ENCODE measurements around the gene USH1G.

Gene USH1G

DNA sequence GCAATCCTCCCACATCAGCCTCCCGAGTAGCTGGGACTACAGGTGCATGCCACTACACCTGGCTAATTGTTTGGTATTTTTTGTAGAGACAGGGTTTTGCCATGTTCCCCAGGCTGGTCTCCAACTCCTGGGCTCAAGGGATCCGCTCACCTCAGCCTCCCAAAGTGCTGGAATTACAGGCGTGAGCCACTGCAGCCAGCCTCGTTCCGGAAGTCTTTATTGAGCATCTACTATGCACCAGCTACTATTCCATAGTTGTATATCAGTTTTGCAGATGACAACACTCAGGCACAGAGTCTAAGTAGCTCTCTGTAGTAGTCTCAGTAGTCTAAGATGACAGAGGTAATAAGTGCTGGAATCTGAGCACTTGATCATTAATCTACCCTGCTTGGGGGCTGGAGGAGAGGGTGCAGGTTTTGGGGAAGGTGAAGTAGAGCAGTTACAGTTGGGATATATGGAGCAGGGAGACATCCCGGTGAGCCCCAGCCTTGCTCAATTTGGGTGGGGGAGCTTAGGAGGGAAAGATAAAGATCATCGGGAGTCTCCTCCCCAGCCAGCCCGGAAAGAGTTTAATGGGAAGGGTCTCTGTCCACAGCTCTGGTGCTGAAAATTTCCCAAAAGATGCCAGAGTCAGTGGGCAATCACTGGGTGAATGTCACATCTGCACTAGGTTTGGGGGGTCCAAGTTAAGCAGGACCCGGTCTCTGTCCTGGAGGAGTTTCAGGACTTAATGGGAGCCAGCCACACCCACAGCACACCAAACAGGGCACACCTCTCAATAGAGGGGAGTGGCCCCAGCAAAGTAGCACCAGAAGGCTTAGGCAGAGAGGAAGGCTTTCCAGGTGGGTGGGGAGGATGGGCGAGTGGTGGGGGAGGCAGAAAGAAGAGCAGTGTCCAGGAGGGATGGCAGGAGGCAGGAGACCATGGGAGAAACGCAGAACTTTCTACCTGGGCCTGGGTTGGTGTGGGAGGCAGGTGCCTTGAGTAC lies 14.3 kb upstream of the USH1G start:
- TF ChIP-seq, protein P1, sequence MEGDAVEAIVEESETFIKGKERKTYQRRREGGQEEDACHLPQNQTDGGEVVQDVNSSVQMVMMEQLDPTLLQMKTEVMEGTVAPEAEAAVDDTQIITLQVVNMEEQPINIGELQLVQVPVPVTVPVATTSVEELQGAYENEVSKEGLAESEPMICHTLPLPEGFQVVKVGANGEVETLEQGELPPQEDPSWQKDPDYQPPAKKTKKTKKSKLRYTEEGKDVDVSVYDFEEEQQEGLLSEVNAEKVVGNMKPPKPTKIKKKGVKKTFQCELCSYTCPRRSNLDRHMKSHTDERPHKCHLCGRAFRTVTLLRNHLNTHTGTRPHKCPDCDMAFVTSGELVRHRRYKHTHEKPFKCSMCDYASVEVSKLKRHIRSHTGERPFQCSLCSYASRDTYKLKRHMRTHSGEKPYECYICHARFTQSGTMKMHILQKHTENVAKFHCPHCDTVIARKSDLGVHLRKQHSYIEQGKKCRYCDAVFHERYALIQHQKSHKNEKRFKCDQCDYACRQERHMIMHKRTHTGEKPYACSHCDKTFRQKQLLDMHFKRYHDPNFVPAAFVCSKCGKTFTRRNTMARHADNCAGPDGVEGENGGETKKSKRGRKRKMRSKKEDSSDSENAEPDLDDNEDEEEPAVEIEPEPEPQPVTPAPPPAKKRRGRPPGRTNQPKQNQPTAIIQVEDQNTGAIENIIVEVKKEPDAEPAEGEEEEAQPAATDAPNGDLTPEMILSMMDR (IDR thresholded peaks at IDR 0.05; ENCODE audit: low read depth, low read length) = no peak

DNA sequence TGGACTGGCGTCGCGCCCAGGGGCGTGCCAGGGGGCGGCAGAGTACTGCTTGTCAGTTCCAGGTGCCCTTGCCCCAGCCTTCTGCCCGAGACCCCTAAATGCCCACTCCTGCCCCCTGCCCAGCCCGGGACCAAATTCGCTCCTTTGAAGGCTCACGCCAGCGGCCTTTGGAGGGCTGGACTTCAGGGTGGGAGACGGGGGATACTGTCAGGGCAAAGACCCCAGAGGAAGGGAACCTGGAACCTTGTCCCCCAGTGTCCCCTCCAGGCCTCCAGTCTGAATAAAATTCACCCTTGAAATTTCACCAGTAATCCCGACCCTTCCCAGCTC lies 13.4 kb upstream of the USH1G start:
- TF ChIP-seq, protein P1 (IDR thresholded peaks at IDR 0.05; ENCODE audit: low read depth, low read length) = no peak
- H3K4me3 ChIP-seq (ENCODE audit: low read depth, low read length) = no peak overlapping the region

More for the DNA sequence above, 14.3 kb upstream of the USH1G start:
- H3K4me3 ChIP-seq (ENCODE audit: low read depth, low read length) = no peak overlapping the region

DNA sequence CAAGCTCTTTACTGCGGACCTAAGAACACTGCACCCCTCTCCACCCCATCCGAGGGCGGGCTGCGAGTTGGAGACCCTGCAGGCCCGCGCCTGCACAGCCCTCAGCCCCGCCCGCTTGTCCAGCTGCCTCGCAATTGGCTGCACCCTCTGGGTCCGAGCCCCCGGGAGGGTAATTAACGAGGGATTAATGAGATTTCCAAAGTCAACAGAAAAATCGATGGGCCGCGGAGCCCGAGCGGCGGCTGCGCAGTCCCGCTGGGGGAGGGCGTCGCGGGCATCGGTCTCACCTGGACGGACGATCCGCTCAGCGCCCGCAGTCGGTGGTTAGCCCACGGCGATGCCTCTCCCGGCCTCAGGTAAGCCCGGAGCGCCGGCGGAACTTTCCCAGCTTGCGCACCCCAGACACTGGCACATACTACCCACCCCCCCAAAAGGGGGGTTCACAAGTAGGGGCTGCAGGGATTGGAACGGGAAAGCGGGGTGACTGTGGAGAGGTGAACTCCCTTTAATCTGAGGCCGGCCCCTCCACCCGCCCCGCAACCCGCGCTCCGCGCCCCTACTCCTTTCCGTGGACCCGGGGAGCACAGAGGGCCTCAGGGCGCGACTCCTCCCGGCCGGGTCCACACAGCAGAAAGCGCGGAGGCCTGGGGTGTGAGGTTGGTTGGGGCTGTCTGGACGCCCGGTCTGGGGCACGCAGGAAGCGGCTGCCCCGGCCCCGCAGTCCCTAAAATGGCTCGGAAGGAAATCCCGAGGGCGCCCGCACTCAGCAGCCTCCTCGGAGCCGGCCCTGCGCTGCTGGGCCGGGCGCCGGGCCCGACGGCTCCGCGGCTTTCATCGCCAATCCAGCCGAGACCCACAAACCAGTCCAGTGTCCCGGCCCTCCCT lies 12.8 kb upstream of the USH1G start, which contains the start of gene OTOP3:
Gene OTOP3, plus strand, starts transcription at position 314 of the 885 bp plus-strand sequence. Its CDS starts 24 bp downstream, at position 338.
- no peak within 1 kb of the TSS for H3K4me3 ChIP-seq (ENCODE audit: low read depth, low read length)
- TF ChIP-seq, protein P1 (IDR thresholded peaks at IDR 0.05; ENCODE audit: low read depth, low read length) = no peak

DNA sequence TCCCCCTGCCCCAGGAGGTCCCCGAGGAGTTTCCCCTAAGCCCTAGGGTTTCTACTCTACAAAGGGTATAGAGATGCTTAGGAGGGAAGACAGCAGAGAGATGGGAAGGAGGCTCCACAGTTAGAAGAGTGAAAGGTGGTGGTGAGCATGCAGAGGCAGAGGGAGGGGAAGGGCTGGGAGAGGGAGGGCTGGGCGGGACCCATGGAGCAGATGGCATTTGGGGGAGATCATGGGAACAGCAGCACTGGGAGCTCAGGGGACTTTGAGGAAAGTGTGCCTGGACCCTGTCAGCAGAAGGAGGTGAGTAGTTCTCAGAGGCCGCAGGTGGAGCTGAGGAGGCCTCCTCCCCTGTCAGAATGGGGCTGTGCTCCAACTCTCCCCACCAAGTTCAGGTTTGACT lies 12.0 kb upstream of the USH1G start:
- no peak overlapping the region for H3K4me3 ChIP-seq (ENCODE audit: low read depth, low read length)
- TF ChIP-seq, protein P1 (IDR thresholded peaks at IDR 0.05; ENCODE audit: low read depth, low read length) = no peak

DNA sequence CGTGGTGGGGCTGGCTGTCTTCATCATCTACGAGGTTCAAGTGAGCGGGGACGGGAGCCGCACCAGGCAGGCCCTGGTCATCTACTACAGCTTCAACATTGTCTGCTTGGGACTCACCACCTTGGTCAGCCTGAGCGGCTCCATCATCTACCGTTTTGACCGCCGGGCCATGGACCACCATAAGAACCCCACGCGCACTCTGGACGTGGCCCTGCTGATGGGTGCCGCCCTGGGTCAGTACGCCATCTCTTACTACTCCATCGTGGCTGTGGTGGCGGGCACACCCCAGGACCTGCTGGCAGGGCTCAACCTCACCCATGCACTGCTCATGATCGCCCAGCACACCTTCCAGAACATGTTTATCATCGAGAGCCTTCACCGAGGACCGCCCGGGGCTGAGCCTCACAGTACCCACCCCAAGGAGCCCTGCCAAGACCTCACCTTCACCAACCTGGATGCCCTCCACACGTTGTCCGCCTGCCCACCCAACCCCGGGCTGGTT lies 7.5 kb upstream of the USH1G start:
- H3K4me3 ChIP-seq (ENCODE audit: low read depth, low read length) = no peak overlapping the region
- TF ChIP-seq, protein P1 (IDR thresholded peaks at IDR 0.05; ENCODE audit: low read depth, low read length) = no peak

DNA sequence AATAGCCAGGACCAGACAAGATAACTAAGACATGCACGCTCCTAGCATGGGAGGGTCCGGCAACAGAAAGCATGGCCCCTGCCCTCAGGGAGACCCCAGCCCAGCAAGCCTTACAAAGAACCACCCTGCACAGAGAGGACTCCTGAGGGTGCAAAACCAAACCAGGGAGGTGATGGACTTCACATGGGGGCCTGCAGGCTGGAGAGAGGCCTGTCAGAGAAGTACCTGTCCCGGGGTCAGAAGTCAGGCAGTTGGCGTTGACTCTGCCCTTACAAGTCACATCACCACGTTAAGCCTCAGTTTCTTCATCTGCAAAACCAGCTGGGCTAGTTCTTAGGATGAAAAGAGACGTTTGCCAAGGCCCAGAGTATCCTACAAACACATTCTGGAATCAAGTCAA lies 5.7 kb upstream of the USH1G start:
- no peak overlapping the region for H3K4me3 ChIP-seq (ENCODE audit: low read depth, low read length)
- TF ChIP-seq, protein P1 (IDR thresholded peaks at IDR 0.05; ENCODE audit: low read depth, low read length) = no peak

All from WI38 (cell line).